Calu3 (cell line): ENCODE measurements around the gene P3R3URF. TPM values are rescaled to one million over a fixed set of nuclear protein-coding genes. Genes with fewer than 3 reads are reported as not detected.
A peak's percentile ranks its signal among the peaks of the same experiment; 100 is the strongest.

Source experiments
- BruUV-seq: library from RNA; stranded (reverse); fragments of 400-500 nt; replicated peaks from 2 replicates; lab custom pipeline; 2021; lab: Mats Ljungman, UMichigan
- CTCF ChIA-PET: fragments of 300-600 bp; sonication (Branson Sonifier 250); formaldehyde crosslinking; loops from one replicate; lab custom pipeline; 2022; ENCODE audit warnings: antibody characterized with exemption; lab: Charles Lee
- DNase-seq: peaks from one replicate; pipeline ENCODE4 v3.0.0; 2022
- H3K27ac Mint-ChIP-seq: one replicate; pipeline ENCODE4 v1.8.0; 2022; ENCODE audit warnings: mixed read lengths; ENCODE audit not compliant: unreplicated experiment
- H3K27me3 Mint-ChIP-seq: one replicate; pipeline ENCODE4 v1.8.0; 2022; ENCODE audit warnings: mixed read lengths; ENCODE audit not compliant: unreplicated experiment
- H3K36me3 Mint-ChIP-seq: one replicate; pipeline ENCODE4 v1.8.0; 2022; ENCODE audit warnings: mild to moderate bottlenecking, moderate library complexity, mixed read lengths; ENCODE audit not compliant: insufficient read depth, unreplicated experiment
- H3K4me1 Mint-ChIP-seq: one replicate; pipeline ENCODE4 v1.8.0; 2022; ENCODE audit warnings: mild to moderate bottlenecking, low read depth, mixed read lengths; ENCODE audit not compliant: unreplicated experiment
- H3K4me3 Mint-ChIP-seq: one replicate; pipeline ENCODE4 v1.8.0; 2022; ENCODE audit warnings: mild to moderate bottlenecking, low read depth, moderate library complexity, mixed read lengths; ENCODE audit not compliant: unreplicated experiment
- H3K9me3 Mint-ChIP-seq: one replicate; pipeline ENCODE4 v1.8.0; 2022; ENCODE audit warnings: low read depth, mixed read lengths; ENCODE audit not compliant: unreplicated experiment
- intact Hi-C: fragments of 100-400 bp; cut with micrococcal nuclease; formaldehyde crosslinking; loops from one replicate; pipeline ENCODE4 v1.10.0; 2022; ENCODE audit not compliant: unreplicated experiment
- total RNA-seq: library from RNA; stranded (reverse); gene quantifications from 2 replicates; pipeline ENCODE4 v1.2.3, GENCODE V29; 2022
- TF ChIP-seq, protein P1 (sequence below): fragments of 200-600 bp; IDR thresholded peaks from one replicate; pipeline ENCODE4 v1.8.0; 2022; ENCODE audit warnings: antibody characterized with exemption; ENCODE audit not compliant: unreplicated experiment

Gene P3R3URF
- total RNA-seq, 1 experiment from 2014 or later, result not detected

GRCh38 chr1:46131712-46132528, 44.4 kb downstream of the P3R3URF start:
- intact Hi-C loops, result loop anchor here (2.0 to 5.0 kb wide), 2 partner anchors 47 to 95 kb away; no protein-coding TSS in a partner anchor
- peaks cover 55% of the 10 kb centered on the region for H3K4me1 Mint-ChIP-seq
- peaks cover 50% of the 10 kb centered on the region for H3K36me3 Mint-ChIP-seq
- BruUV-seq, result TSS peak; percentile 65
- H3K27me3 Mint-ChIP-seq, result no peaks in the 10 kb centered on the region
- CTCF ChIA-PET, result interaction anchor here (0.5 to 1.5 kb wide), 7 partner anchors 28 to 1491 kb away, joined by 3 to 6 read pairs (median 3); no protein-coding TSS in a partner anchor
- DNase-seq, result peak; percentile 9
- H3K27ac Mint-ChIP-seq, result peak overlapping the region; percentile 99
- TF ChIP-seq, protein P1, sequence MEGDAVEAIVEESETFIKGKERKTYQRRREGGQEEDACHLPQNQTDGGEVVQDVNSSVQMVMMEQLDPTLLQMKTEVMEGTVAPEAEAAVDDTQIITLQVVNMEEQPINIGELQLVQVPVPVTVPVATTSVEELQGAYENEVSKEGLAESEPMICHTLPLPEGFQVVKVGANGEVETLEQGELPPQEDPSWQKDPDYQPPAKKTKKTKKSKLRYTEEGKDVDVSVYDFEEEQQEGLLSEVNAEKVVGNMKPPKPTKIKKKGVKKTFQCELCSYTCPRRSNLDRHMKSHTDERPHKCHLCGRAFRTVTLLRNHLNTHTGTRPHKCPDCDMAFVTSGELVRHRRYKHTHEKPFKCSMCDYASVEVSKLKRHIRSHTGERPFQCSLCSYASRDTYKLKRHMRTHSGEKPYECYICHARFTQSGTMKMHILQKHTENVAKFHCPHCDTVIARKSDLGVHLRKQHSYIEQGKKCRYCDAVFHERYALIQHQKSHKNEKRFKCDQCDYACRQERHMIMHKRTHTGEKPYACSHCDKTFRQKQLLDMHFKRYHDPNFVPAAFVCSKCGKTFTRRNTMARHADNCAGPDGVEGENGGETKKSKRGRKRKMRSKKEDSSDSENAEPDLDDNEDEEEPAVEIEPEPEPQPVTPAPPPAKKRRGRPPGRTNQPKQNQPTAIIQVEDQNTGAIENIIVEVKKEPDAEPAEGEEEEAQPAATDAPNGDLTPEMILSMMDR, result no peak
- H3K4me3 Mint-ChIP-seq, result peak overlapping the region; percentile 86
- H3K9me3 Mint-ChIP-seq, result no peaks in the 10 kb centered on the region

GRCh38 chr1:46131093-46131492, 45.2 kb downstream of the P3R3URF start:
- no TSS peak for BruUV-seq
- no peak for DNase-seq
- H3K4me1 Mint-ChIP-seq, result peaks cover 47% of the 10 kb centered on the region
- intact Hi-C loops, result loop anchor here (2.0 to 5.0 kb wide), 2 partner anchors 48 to 94 kb away; no protein-coding TSS in a partner anchor
- H3K27me3 Mint-ChIP-seq, result no peaks in the 10 kb centered on the region
- H3K36me3 Mint-ChIP-seq, result peaks cover 50% of the 10 kb centered on the region
- H3K27ac Mint-ChIP-seq, result peak overlapping the region; percentile 99
- H3K4me3 Mint-ChIP-seq, result peak overlapping the region; percentile 86
- CTCF ChIA-PET, result interaction anchor here (0.7 to 1.5 kb wide), 4 partner anchors 29 to 93 kb away, joined by 3 to 6 read pairs (median 4); no protein-coding TSS in a partner anchor
- no peaks in the 10 kb centered on the region for H3K9me3 Mint-ChIP-seq
- TF ChIP-seq, protein P1, result no peak

GRCh38 chr1:46130606-46131005, 45.7 kb downstream of the P3R3URF start:
- DNase-seq, result no peak
- Mint-ChIP-seq H3K4me3 (peak overlapping the region; percentile 86), H3K27ac (no peak overlapping the region), H3K36me3 (peaks cover 48% of the 10 kb centered on the region), H3K9me3 (no peaks in the 10 kb centered on the region), H3K4me1 (peaks cover 42% of the 10 kb centered on the region), H3K27me3 (no peaks in the 10 kb centered on the region)
- intact Hi-C loops, result loop anchor here (2.0 to 5.0 kb wide), 2 partner anchors 48 to 93 kb away; no protein-coding TSS in a partner anchor
- no TSS peak for BruUV-seq
- TF ChIP-seq, protein P1, result no peak
- CTCF ChIA-PET, result no interaction called here

DNA sequence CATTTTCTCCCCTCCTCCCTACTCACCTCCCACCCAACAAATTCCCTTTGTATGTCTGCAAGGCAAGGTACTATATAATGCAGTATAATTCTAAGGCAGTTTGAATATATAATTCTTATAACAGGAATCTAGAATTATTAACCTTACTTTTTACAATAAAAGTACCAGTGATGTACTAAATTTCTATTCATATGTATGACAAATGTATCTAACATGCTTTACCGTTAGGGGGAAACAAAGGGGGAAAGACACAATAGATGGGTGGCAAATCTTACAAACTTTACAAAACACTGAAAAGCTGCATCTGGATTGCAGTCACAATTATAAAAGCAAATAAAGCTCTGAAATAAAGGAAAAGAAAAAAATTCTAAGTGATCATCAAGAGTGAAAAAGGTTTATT, 46.2 kb downstream of the P3R3URF start:
- peaks cover 37% of the 10 kb centered on the region for H3K4me1 Mint-ChIP-seq
- TF ChIP-seq, protein P1, result no peak
- BruUV-seq, result no TSS peak
- CTCF ChIA-PET, result no interaction called here
- no peaks in the 10 kb centered on the region for H3K27me3 Mint-ChIP-seq
- H3K4me3 Mint-ChIP-seq, result peak overlapping the region; percentile 86
- H3K27ac Mint-ChIP-seq, result no peak overlapping the region
- no peaks in the 10 kb centered on the region for H3K9me3 Mint-ChIP-seq
- DNase-seq, result no peak
- intact Hi-C loops, result loop anchor here (2.0 to 5.0 kb wide), 2 partner anchors 49 to 93 kb away; no protein-coding TSS in a partner anchor
- H3K36me3 Mint-ChIP-seq, result peaks cover 46% of the 10 kb centered on the region
